GM21423 (cell line): Measurements from ENCODE around the gene ARID4A.
A peak's percentile ranks its signal among the peaks of the same experiment; 100 is the strongest.
"Not testable (repeated sequence)": the region's sequence is repeated elsewhere in the genome, so short reads cannot be mapped to it uniquely, and the experiment has no call there.

Source experiments
- ATAC-seq: cut with Tn5 transposase; IDR thresholded peaks from one replicate; pipeline ENCODE4 v1.9.1; 2021; ENCODE audit warnings: mild to moderate bottlenecking, moderate library complexity; ENCODE audit not compliant: unreplicated experiment

The ARID4A gene, protein sequence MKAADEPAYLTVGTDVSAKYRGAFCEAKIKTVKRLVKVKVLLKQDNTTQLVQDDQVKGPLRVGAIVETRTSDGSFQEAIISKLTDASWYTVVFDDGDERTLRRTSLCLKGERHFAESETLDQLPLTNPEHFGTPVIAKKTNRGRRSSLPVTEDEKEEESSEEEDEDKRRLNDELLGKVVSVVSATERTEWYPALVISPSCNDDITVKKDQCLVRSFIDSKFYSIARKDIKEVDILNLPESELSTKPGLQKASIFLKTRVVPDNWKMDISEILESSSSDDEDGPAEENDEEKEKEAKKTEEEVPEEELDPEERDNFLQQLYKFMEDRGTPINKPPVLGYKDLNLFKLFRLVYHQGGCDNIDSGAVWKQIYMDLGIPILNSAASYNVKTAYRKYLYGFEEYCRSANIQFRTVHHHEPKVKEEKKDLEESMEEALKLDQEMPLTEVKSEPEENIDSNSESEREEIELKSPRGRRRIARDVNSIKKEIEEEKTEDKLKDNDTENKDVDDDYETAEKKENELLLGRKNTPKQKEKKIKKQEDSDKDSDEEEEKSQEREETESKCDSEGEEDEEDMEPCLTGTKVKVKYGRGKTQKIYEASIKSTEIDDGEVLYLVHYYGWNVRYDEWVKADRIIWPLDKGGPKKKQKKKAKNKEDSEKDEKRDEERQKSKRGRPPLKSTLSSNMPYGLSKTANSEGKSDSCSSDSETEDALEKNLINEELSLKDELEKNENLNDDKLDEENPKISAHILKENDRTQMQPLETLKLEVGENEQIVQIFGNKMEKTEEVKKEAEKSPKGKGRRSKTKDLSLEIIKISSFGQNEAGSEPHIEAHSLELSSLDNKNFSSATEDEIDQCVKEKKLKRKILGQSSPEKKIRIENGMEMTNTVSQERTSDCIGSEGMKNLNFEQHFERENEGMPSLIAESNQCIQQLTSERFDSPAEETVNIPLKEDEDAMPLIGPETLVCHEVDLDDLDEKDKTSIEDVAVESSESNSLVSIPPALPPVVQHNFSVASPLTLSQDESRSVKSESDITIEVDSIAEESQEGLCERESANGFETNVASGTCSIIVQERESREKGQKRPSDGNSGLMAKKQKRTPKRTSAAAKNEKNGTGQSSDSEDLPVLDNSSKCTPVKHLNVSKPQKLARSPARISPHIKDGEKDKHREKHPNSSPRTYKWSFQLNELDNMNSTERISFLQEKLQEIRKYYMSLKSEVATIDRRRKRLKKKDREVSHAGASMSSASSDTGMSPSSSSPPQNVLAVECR

DNA sequence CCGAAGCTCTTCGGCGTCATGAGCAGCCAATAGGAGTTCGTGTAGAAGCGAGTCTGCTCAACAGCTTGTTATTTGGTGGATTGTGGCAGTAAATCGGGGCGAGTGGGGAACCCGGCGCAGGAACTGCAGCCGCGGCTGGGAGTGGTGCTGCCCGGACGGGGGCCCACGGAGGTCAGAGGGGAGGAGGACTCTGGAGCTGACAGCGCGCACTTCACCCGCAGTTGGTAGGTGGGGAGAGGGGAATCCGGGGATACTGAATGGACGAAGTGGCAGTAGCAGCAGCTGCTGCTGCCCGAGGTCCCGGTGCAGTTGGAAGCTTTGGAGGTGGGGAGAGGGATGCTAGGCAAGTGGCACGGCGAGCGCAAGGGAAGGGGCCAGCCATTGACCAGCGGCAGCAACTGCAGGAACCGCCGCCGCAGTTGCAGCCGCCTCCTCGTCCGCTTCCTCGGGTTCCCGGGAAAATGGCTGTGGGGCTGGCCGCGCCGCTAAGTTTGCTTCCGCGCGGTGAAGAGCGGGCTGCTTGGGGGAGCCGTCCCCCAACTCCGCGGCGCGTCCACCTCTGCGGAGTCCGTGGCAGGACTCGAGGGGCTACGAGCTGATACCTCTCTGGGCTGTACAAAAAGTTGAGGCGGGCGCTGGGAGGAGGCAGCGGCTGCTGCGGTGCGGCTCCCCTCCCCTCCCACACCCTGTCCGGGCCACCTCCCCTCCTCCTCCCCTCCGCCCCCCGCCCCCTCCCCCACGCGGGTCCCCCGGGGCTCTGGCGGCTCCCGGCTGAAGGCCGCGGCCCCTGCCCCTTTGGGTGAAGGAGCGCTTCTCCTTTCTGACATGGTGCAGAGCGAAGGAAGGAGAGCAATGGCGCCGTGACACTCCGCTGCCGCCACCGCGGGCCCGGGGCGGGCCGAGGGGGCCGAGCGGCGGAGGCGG is at the start of gene ARID4A:
Gene ARID4A (plus strand): TSS at position 79 of the 924 bp plus-strand sequence. CDS start 1,300 bp downstream, outside the sequence.
- peak; percentile 7 for ATAC-seq

DNA sequence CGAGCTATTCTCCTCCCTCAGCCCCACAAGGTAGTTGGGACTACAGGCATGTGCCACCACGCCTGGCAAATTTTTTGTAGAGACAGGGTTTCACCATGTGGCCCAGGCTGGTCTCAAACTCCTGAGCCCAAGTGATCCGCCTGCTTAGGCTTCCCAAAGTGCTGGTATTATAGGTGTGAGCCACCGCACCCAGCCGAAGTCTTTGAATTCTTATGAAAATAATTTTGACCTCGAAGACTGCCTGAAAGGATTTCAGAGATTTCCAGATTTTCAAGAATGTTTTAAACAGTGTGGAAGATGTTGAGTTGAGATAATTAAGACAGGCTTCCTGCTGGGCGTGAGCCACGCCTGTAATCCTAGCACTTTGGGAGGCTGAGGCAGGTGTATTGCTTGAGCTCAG is 48.7 kb upstream of the ARID4A start:
- no peak for ATAC-seq

DNA sequence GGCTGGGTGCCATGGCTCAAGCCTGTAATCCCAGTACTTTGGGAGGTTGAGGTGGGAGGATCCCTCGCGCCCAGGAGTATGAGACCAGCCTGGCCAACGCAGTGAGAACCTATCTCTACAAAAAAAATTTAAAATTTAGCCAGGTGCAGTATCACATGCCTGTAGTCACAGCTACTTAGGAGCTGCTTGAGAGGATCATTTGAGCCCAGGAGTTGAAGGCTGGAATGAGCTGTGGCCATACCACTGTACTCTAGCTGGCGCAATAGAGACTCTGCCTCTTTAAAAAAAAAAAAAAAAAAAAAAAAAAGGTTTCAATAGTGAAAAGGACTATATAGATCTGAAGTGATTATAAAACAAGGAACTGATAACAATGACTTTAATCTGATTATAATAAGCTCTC is 40.2 kb upstream of the ARID4A start:
- ATAC-seq: no peak

DNA sequence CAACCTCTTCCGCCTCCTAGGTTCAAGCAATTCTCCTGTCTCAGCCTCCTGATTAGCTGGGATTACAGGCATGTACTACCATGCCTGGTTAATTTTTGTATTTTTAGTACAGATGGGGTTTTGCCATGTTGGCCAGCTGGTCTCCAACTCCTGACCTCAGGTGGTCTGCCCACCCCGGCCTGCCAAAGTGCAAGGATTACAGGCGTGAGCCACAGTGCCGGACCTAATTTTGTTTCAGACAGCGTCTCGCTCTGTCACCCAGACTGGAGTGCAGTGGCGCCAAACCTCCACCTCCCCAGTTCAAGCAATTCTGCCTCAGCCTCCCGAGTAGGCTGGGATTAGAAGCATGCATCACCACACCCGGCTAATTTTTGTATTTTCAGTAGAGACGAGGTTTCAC is 36.4 kb upstream of the ARID4A start:
- ATAC-seq: not testable (repeated sequence)

GRCh38 chr14:58265401-58265800 is 33.0 kb upstream of the ARID4A start:
- ATAC-seq: no peak

GRCh38 chr14:58270628-58271027 is 27.7 kb upstream of the ARID4A start:
- ATAC-seq: no peak

DNA sequence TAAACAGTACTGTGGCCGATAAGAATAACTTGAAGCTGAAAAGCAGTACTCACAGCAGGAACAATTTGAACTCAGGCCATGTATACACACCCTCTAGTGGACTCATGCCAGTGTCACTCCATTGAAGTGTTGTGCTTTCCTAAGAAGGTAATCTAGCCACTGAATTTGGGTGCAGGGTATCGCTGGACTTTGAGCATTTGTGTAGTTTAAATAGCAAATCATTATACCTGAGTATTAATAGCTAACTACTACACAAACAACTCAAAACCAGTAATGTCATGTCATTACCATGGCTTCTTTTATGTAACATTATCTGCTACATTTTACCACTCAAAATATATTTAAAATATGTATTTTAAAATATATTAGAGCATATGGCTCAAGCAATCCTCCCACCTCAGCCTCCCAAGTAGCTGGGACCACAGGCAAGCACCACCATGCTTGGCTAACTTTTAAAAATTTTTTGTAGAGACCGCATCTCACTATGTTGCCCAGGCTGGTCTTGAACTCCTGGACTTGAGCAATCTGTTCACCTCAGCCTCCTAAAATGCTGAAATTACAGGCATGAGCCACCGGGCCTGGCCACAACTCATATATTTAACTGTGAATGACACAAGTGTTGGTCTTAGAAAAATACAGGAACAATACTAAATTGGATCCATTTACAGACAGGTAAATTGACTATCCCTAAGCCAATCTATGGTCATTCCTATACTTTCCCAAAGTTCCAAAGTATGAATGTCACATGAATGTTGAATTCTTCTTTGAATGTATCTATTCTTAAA is 25.6 kb upstream of the ARID4A start:
- no peak for ATAC-seq

DNA sequence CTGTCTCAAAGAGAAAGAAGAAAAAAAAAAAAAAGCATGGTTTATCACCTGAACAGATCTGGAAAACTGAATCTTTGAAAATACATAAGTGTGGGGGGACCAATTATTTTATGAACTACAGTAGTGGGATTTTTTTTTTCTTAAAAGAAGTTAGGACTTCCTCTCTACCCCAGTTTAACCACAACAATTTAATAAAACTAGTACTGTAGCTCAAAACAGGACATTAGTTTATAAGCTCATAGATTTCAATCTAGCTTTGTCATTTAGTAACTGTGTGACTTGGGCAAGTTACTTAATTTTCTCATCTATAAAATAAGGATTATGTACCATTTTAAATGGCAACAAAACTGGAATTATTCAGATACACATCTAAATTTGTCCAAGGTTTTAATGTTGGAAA is 23.5 kb upstream of the ARID4A start:
- no peak for ATAC-seq

DNA sequence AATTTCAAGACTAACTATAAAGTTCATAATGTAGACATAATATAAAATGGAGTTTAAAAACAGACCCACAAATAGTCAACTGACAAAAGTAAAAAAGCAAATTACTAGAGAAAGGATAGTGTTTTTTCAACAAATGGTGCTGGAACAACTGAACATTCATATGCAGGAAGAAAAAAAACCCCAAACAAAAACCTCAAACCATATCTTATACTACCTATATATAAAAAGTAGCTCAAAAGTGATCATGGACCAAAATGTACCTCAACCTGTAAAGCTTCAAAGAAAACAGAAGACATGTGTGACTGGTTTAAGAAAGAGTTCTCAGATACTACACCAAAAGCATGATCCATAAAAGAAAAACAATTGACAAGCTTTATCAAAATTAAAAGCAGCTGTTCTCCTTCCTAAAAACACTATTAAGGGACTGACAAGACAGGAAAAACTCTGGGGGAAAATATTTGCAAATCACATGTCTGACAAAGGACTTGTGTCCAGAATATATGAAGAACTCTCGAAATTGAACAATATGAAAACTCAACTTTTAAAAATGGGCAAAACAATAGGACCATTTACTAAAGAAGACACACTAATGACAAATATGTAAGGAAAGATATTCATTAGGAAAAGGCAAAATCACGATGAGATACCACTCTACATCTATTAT is 22.7 kb upstream of the ARID4A start:
- no peak for ATAC-seq

DNA sequence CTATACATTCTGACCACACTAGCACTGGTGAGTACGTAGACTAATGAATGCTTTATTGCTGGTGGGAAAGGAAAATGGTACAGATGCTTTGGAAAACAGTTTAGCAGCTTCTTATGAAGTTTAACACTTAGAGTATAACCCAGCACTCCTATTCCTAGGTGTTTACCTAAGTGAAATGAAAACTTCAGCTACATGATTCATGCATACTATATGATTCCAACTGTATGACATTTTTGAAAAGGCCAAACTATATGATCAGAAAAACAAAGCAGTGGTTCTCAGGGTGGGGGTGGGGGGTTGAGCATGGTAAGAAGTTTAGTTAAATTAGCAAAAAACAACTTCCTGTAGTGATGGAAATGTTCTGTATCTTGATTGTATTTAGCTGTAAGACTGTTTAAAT is 22.1 kb upstream of the ARID4A start:
- no peak for ATAC-seq

GRCh38 chr14:58278177-58278576 is 20.2 kb upstream of the ARID4A start:
- no peak for ATAC-seq

- ATAC-seq: peak; percentile 61
Measured at GRCh38 chr14:58280954-58281787, 17.2 kb upstream of the ARID4A start.

- no peak for ATAC-seq
Measured at GRCh38 chr14:58281969-58282368, 16.4 kb upstream of the ARID4A start.

- no peak for ATAC-seq
Measured at GRCh38 chr14:58282925-58283593, 15.3 kb upstream of the ARID4A start.

- ATAC-seq: no peak
Measured at GRCh38 chr14:58283730-58284129, 14.6 kb upstream of the ARID4A start.

DNA sequence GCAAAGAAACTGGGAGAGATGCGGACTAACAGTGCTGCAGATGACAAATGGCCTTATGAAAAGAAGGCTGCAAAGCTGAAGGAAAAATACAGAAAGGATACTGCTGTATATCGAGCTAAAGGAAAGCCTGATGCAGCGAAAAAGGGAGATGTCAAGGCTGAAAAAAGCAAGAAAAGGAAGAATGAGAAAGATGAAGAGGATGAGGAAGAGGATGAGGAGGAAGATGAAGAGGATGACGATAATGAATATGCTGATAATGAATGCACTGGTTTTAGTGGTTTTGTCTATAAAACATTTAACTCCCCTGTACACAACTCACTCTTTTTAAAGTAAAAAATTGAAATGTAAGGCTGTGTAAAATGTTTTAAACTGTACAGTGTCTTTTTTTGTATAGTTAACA is 13.2 kb upstream of the ARID4A start:
- no peak for ATAC-seq

DNA sequence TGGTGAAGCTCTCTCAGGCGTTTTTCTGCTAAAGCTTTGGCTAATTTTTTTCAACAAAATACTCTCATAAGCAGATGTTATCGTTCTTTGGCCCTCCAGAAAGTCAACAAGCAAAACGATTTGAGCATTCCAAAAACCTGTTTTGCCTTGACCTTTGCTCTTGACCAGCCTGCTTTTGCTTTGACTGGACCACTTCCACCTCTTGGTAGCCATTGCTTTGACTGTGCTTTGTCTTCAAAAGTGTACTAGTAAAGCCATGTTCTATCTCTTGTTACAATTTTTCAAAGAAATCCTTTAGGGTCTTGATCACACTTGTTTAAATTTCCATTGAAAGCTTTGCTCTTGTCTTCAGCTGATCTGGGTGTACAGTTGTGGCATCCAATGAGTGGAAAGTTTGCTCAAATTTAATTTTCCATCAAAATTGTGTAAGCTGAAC is 10.7 kb upstream of the ARID4A start:
- no peak for ATAC-seq
